ENCODE measurements around the gene ZNF521.

GRCh38 chr18:25061395-25061794, 290.6 kb downstream of the ZNF521 start:
- TF ChIP-seq CTCF (conservative IDR thresholded peaks at IDR 0.05; ENCODE audit: low read depth, low read length) (no peak), EZH2 (IDR thresholded peaks at IDR 0.05; ENCODE audit: low read length, unreplicated experiment) (no peak), EZH2phosphoT487 (IDR thresholded peaks at IDR 0.05; ENCODE audit: borderline replicate concordance, low read length) (no peak)
